Measurements from ENCODE around the gene RBP3. TPM values are rescaled to one million over a fixed set of nuclear protein-coding genes. Genes with fewer than 3 reads are reported as not detected.

Gene RBP3
- total RNA-seq, 1 donor from 2014 or later, result not detected

GRCh38 chr10:47305566-47305965 is 42.6 kb upstream of the RBP3 start:
- Mint-ChIP-seq H3K27ac (no peak overlapping the region), H3K36me3 (peaks cover under 1% of the 10 kb centered on the region), H3K4me3 (no peak overlapping the region), H3K4me1 (peaks cover 49% of the 10 kb centered on the region), H3K27me3 (ENCODE audit: insufficient read depth, low read depth) (peaks cover 14% of the 10 kb centered on the region), H3K9me3 (no peaks in the 10 kb centered on the region)
- no peaks in the 10 kb centered on the region for H3K4me1 ChIP-seq
- no peak overlapping the region for H2AFZ ChIP-seq (replicated peaks)
- no peak overlapping the region for H3K4me2 ChIP-seq
- H3K27ac ChIP-seq, result no peak overlapping the region
- DNase-seq (ENCODE audit: low spot score), result no peak
- no peaks in the 10 kb centered on the region for H3K9me3 ChIP-seq (ENCODE audit: low read depth)
- no peak overlapping the region for H3K4me3 ChIP-seq
- H4K20me1 ChIP-seq (ENCODE audit: low read depth), result no peaks in the 10 kb centered on the region
- H3K36me3 ChIP-seq, result no peaks in the 10 kb centered on the region
- H3K79me2 ChIP-seq (ENCODE audit: low read depth), result no peaks in the 10 kb centered on the region
- H3K27me3 ChIP-seq, result peaks cover 22% of the 10 kb centered on the region
- no peaks in the 10 kb centered on the region for H3F3A ChIP-seq (ENCODE audit: low read depth)
- H3K9ac ChIP-seq, result no peak overlapping the region
- TF ChIP-seq EZH2 (IDR thresholded peaks at IDR 0.05), result no peak
- no peak for TF ChIP-seq EZH2phosphoT487 (IDR thresholded peaks at IDR 0.05)
- no peak for TF ChIP-seq CTCF (IDR thresholded peaks at IDR 0.05)

- Histone ChIP-seq H3K9me3 (ENCODE audit: low read depth) (no peaks in the 10 kb centered on the region), H3K4me3 (no peak overlapping the region), H3K4me1 (no peaks in the 10 kb centered on the region), H3K4me2 (no peak overlapping the region), H3K27me3 (peaks cover 12% of the 10 kb centered on the region), H3F3A (ENCODE audit: low read depth) (no peaks in the 10 kb centered on the region), H3K79me2 (ENCODE audit: low read depth) (no peaks in the 10 kb centered on the region), H3K9ac (no peak overlapping the region), H3K27ac (no peak overlapping the region), H4K20me1 (ENCODE audit: low read depth) (no peaks in the 10 kb centered on the region), H3K36me3 (no peaks in the 10 kb centered on the region), H2AFZ (replicated peaks) (no peak overlapping the region)
- TF ChIP-seq EZH2 (IDR thresholded peaks at IDR 0.05), result no peak
- TF ChIP-seq CTCF (IDR thresholded peaks at IDR 0.05), result no peak
- TF ChIP-seq EZH2phosphoT487 (IDR thresholded peaks at IDR 0.05), result no peak
- peaks cover 43% of the 10 kb centered on the region for H3K4me1 Mint-ChIP-seq
- peaks cover 9% of the 10 kb centered on the region for H3K27me3 Mint-ChIP-seq (ENCODE audit: insufficient read depth, low read depth)
- no peak for DNase-seq (ENCODE audit: low spot score)
- peaks cover 3% of the 10 kb centered on the region for H3K36me3 Mint-ChIP-seq
- no peak overlapping the region for H3K27ac Mint-ChIP-seq
- H3K9me3 Mint-ChIP-seq, result no peaks in the 10 kb centered on the region
- H3K4me3 Mint-ChIP-seq, result no peak overlapping the region
Measured at GRCh38 chr10:47306387-47307210, 41.6 kb upstream of the RBP3 start.

GRCh38 chr10:47307381-47307780 is 40.8 kb upstream of the RBP3 start:
- no peak overlapping the region for H3K9ac ChIP-seq
- peaks cover 35% of the 10 kb centered on the region for H3K4me1 Mint-ChIP-seq
- no peaks in the 10 kb centered on the region for H3F3A ChIP-seq (ENCODE audit: low read depth)
- no peak overlapping the region for H3K4me3 Mint-ChIP-seq
- no peaks in the 10 kb centered on the region for H3K4me1 ChIP-seq
- H4K20me1 ChIP-seq (ENCODE audit: low read depth), result no peaks in the 10 kb centered on the region
- peaks cover 3% of the 10 kb centered on the region for H3K36me3 Mint-ChIP-seq
- no peak for TF ChIP-seq EZH2phosphoT487 (IDR thresholded peaks at IDR 0.05)
- no peak for TF ChIP-seq CTCF (IDR thresholded peaks at IDR 0.05)
- no peak for TF ChIP-seq EZH2 (IDR thresholded peaks at IDR 0.05)
- H2AFZ ChIP-seq (replicated peaks), result no peak overlapping the region
- H3K27me3 ChIP-seq, result peaks cover 4% of the 10 kb centered on the region
- no peak overlapping the region for H3K27ac Mint-ChIP-seq
- no peak overlapping the region for H3K4me3 ChIP-seq
- peaks cover 9% of the 10 kb centered on the region for H3K27me3 Mint-ChIP-seq (ENCODE audit: insufficient read depth, low read depth)
- no peaks in the 10 kb centered on the region for H3K36me3 ChIP-seq
- no peak for DNase-seq (ENCODE audit: low spot score)
- no peaks in the 10 kb centered on the region for H3K9me3 Mint-ChIP-seq
- no peak overlapping the region for H3K27ac ChIP-seq
- H3K4me2 ChIP-seq, result no peak overlapping the region
- no peaks in the 10 kb centered on the region for H3K9me3 ChIP-seq (ENCODE audit: low read depth)
- H3K79me2 ChIP-seq (ENCODE audit: low read depth), result no peaks in the 10 kb centered on the region
